GM18517 (cell line): ENCODE measurements around the gene ACSF3.
"Not testable (repeated sequence)": the region's sequence is repeated elsewhere in the genome, so short reads cannot be mapped to it uniquely, and the experiment has no call there.

Source experiments
- ATAC-seq: cut with Tn5 transposase; IDR thresholded peaks from one replicate; pipeline ENCODE4 v1.9.1; 2021; ENCODE audit warnings: mild to moderate bottlenecking, moderate library complexity; ENCODE audit not compliant: unreplicated experiment

The ACSF3 gene

DNA sequence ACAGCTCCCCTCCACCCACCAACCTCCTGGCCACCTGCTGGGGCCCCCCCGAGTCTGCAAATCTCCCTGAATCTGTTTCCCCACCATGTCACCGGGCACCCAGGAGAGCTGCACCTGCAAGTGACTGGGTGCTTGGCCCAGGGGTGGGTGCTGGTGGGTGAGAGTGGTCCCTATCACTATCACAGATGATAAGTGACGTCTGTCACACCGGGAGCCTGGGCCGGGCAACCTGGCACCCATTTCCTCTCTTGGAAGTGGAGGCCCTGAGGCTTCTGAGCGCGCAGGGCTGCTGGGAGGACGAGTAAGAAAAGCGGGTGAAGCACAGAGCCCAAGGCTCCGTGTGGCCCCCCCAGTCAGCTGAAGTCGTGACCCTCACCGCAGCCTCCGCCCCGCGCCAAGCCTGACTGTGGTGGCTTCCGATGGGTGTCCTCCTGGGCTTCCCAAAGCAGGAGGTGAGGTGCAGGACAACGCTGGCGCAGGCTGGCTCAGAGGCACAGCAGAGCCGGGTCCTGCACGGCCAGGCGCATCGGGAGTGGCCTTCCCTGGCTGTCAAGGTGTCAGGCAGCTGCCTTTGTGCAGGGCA lies 21.0 kb upstream of the ACSF3 start:
- ATAC-seq, result no peak

DNA sequence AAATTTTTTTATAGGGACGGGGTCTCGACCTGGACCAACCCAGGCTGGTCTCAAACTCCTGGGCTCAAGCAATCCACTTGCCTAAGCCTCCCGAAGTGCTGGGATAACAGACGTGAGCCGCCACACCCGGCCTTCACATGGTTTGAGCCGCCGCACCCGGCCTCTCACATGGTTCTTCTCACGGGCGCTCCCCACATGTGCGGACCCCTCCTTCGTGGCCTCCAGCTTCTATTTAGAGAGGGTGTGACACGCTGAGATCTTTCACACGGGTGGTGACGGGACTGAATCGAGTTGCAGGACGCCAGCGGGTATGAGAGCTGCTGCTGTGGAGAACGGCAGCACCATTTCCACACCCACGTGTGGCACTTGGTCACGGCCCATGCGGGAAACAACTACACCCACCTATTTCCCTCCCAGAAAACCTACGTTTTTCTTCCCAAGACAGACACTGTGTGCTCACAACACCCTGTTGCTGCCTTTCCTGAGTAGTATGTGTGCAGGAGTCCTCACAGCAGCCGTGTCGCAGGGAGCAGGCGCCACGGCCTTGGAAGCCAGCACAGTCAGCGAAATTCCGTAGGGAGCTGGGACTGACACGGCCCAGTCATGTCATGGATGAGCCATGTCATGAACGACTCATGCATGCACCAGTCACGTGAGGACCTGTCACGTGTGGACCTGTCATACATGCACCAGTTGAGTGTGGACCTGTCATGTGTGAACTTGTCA lies 20.1 kb upstream of the ACSF3 start:
- ATAC-seq, result no peak

DNA sequence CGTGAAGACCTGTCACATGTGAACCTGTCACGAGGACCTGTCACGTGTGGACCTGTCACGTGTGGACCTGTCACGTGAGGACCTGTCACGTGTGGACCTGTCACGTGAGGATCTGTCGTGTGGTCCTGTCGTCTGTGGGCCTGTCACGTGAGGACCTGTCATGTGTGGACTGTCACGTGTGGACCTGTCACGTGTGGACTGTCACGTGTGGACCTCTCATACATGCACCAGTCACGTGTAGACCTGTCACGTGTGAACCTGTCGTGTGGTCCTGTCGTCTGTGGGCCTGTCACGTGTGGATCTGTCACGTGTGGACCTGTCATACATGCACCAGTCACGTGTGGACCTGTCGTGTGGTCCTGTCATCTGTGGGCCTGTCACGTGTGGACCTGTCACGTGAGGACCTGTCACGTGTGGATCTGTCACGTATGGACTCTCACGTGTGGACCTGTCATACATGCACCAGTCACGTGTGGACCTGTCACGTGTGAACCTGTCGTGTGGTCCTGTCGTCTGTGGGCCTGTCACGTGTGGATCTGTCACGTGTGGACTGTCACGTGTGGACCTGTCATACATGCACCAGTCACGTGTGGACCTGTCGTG lies 19.5 kb upstream of the ACSF3 start:
- not testable (repeated sequence) for ATAC-seq

GRCh38 chr16:89074803-89075688 lies 18.6 kb upstream of the ACSF3 start:
- ATAC-seq, result no peak

DNA sequence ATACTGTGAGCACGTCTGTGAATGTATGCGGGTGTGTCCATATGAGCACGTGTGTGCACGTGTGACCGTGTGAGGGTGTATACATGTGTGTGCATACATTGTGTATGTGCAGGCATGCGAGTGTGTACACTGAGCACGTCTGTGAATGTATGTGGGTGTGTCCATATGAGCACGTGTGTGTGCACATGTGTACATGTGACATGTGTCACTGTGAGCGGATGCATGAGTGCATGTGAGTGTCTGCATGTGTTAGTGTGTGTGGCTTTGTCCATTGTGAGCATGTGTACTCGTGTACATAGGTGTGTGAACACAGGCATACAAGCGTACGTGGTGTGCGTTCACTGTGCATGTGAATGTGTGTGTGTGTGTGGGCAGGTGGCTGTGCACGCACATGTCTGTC lies 17.5 kb upstream of the ACSF3 start:
- ATAC-seq, result no peak

DNA sequence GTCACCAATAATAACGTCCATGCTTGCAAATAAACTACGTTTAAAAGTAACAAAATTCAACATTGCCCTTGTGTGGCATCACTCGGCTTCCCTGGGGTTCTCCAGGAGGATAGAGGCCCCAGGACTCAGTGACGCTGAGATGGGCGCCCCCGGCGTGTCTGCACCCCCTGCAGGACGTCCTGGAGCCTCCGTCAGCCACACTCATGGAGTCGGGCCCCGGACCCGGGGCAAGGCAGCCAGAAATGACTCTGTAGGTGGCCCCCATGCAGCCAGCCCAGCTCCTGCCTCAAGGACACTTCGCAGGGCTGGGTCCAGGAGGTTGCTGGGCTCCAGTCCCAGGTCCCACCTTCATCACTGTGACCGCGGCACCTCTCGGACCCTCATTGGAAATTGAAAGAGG lies 16.6 kb upstream of the ACSF3 start:
- ATAC-seq, result no peak

DNA sequence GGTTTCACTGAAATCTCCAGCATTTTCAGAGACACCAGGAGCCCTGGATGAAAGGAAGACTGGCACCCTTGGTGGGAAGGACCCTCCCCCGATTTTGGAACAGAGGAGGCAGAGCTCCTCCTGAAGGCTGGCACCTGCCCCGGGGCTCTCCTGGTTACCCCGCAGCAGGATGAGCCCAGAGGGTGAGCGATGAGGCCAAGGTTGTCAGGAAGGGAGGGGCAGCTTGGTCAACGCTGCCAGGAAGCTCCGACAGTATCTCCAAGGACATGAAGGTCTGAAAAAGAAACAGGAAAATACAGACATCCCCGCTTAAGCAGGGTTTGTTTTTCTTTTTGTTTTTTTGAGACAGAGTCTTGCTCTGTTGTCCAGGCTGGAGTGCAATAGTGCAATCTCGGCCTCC lies 15.5 kb upstream of the ACSF3 start:
- ATAC-seq, result no peak

DNA sequence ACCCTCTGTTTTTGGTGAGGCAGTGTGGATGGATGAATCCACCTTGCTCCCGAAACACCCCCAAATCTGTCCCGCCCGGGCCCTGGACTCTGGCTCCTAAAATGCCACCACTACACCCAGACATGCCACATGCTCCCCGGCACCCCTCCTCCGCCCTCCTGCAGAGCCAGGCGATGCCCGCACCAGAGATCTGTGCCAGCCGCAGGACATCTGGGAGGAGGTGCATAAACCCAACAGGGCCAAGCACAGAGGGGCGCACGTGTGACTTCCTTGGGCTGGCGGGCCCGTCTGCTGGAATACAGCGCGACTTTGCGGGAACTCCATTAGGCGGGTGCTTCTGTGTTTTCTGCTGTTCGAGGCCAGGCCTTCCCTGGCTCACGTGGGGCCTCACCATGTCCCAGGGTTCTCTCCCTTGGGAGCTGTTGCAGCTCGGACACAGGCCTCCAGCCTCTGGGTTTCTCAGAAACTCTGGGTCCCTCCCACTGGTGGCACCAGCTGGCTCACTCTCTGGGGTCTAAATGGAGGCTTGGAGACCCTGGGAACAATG lies 14.1 kb upstream of the ACSF3 start:
- ATAC-seq, result no peak

- ATAC-seq, result no peak
Measured at GRCh38 chr16:89080196-89080853, 13.3 kb upstream of the ACSF3 start.

DNA sequence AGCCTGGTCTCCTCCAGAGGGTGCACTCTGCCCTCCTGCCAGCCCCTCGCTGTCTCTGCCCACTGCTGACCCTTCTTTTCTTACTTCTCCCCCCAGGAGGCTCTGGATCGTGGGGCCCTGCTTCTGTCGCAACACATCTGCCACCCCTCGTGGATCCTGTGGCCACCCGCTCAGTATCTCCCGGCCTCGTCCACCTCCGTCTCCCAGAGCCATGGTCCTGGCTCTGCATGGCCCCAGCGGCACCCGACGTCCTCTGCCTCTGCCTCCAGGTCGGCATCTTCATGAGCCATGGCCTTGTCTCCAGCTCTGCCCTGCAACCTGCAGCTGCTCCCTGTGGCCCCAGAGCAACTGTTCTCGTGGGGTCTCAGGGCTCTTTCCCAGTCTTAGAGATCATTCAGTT lies 12.1 kb upstream of the ACSF3 start:
- ATAC-seq, result no peak

DNA sequence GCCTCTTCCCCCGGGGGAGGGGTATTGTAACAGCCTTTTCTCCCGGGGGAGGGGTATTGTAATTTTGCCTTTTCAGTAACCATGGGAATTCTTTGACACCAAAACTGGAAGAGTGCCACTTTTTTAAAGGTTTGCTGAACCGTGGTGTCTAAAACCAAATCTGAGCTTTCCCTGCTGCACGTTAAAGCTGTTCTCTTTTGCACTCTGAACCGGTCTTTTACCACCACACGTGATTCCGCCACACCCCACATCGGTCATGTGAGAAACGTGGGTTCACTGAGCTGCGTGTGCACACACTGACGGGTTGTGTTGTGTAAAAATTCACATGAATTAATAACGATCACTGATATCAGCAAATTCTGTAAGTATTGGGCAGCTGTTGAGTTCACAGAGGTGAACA lies 9.2 kb upstream of the ACSF3 start:
- no peak for ATAC-seq

DNA sequence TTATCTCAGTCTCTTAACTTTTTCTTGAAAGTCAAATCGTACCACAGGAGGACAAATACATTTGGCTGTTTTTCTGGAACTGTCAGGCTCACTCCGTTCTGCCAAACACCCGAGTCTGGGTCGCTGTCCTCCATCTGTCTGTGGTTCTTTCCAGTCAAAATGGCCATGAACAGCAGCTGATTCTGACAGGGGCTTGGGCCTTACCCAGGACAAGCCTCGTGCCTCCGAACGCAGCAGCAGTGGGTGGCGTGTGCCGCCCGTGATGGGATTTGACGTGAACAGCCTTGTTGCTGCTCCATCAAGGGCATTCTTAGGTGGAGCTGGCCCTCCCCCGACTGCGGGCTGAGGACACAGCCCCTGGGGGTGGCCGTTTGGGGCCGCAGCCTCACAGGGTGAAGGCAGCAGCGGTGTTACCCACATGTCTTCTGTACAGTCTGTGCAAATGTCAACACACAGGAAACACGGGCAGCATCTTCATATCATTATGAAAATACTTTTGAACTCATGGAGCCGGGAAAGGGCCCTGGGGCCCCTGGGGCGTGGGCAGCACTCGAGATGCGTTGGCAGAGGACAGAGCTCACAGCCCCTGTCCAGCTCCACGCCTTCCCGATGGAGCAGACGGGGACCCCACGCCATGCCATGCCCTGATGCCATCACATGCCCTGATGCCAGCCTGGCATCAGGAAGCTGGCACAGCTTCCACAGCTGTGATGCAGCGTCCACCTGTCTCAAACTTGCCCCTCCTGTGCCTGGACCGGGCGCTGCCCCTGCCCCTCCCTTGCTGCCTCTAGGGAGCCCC lies 8.6 kb upstream of the ACSF3 start:
- no peak for ATAC-seq

DNA sequence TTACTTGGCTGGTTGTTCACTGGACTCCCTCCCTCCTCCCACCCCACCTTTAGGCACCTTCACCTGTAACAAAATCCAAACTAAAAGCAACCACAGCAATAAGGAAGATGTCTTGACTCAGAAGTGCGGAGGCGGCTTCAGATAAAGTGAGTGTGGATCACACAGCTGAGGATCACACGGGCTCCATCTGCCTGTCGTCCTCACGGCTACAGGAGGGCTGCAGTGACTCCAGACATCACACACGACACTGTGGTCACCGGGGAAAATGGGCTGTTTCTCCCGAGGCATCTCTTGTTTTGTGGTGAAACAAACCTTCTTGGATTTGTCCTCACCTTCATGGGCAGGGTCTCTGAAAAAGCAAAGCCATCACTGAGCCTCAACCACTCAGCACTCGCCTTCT lies 7.9 kb upstream of the ACSF3 start:
- ATAC-seq, result no peak

DNA sequence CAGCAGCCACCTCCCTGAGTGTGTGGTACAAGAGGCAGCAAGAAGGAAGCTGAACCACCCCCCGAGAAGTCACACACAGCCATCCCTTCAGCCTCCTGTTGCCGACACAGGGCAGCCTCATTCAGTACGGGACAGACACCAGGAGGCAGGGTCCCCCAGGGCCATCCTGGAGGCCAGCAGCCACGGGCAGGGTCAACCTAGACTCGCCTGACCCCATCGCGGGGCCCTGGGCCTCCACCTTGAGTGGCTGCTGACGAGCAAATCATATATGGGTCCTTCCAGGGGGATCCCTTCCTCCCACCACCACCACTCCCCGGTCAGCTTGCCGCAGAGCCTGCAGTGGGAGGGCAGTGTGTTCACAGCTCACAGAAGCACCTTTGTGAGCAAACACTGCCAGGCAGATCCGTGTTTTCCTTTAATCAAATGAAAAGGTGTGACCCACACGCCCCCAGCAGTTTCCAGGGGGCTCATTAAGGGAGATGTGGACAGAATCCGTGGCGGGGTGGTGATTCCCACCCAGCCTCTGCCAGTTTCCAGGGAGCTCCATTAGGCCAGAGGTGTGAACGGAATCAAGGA lies 5.6 kb upstream of the ACSF3 start:
- ATAC-seq, result no peak

DNA sequence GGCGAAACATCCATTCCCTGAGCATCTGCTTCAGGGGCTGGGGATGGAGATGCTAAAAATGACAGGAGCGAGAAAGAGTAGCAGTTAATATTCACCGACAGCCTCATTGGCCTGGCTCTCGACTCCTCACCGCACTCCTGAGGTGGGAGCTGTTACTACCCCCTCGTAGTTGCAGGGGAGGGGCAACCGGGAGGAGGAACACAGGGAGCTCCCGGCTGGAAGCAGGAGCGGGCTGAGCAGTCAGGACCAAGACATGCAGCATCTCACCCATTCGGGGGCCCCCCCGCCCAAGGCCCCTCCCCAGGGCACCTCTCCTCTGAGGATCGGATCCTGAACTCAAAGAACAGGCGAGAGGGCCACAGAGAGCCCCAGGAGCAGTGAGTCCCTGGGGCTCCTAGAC lies 4.5 kb upstream of the ACSF3 start:
- no peak for ATAC-seq

DNA sequence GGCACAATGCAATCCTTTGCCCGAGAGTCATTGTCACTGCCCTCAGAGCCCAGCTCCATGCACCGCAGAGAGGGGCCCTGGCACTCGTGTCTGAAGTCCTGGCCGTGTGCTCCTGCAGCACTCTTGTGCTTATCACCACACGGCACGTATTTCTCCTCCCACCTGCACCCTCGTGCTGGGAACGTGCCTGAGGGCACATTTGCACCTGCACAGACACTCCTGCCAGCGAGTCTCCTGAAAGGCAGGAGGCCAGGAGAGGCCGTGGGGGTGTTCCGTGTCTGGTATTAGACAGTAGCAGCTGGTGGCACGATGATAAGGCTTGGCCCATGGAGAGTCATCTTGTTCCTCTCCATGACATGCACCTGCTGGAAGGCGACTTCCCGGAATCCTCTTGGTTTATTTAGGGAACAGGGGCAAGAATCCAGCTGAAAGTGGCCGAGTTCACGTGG lies 3.4 kb upstream of the ACSF3 start:
- no peak for ATAC-seq

- no peak for ATAC-seq
Measured at GRCh38 chr16:89090669-89091426, 2.8 kb upstream of the ACSF3 start.

- ATAC-seq, result no peak
Measured at GRCh38 chr16:89092013-89092412, 1.6 kb upstream of the ACSF3 start.

DNA sequence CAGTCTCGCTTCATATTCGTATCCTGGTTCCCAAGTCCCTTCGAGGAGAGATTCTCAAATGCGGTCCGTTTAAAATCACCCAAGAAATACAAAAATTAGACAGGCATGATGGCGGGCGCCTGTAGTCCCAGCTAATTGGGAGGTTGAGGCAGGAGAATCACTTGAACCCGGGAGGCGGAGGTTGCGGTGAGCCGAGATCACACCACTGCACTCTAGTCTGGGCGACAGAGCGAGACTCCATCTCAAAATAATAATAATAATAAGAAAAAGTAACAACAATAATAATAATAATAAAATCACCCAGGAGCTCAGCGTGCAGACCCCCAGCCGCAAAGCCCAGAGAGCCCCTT lies 425 bp upstream of the ACSF3 start:
- not testable (repeated sequence) for ATAC-seq
